ENCODE data around the gene DUSP2. TPM values are rescaled to one million over a fixed set of nuclear protein-coding genes. Genes with fewer than 3 reads are reported as not detected.

Gene DUSP2
- total and polyA plus RNA-seq, 9 of the 15 experiments (the other 6 are each of a cell fraction or from before 2014, with no cell fraction given) = 0.04 to 0.18 TPM; not detected in 7

DNA sequence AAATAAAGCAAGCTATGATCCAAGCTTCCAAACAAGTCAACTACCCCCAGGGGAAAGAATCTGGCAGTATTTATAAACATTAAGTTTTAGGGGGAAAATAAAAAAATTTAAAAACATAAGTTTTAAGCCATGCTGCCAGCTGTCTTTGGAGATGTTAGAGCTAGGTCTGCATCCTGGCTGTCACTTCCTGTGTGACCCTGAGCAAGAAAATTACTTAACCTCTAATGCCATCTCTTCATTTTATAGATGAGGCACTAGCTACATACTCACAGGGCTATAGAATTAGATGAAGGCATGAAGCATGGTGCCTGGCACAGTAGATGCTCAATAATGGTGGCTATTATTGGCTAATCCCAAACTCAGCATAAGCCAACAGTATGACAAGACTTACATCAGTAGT, 35.3 kb upstream of the DUSP2 start:
- H4K20me1 ChIP-seq (replicated peaks; ENCODE audit: control insufficient read depth, insufficient read depth, low read length) = no peaks in the 10 kb centered on the region; the same call in 1 of the 2 replicates
- H3K9ac ChIP-seq (ENCODE audit: insufficient read depth in 1 of 2, low read depth in 2 of 2, low read length in 2 of 2) = no peak overlapping the region
- in situ Hi-C loops (cut with MboI) = no loop called here
- H3K36me3 ChIP-seq (ENCODE audit: control insufficient read depth, insufficient read depth, low read length) = peaks cover 16% of the 10 kb centered on the region
- H3K4me1 ChIP-seq (replicated peaks in 1 of 2; ENCODE audit: control insufficient read depth in 2 of 2, insufficient read depth in 2 of 2, low read length in 2 of 2) = no peaks in the 10 kb centered on the region
- no peak overlapping the region for H3K4me3 ChIP-seq
- H2AFZ ChIP-seq (ENCODE audit: low read depth, low read length) = no peak overlapping the region
- BruUV-seq (replicated peaks) = no TSS peak
- H3K27ac ChIP-seq (ENCODE audit: extremely low read depth, low read depth, low read length) = no peak overlapping the region
- intact Hi-C loops (cut with micrococcal nuclease) = no loop called here
- H3K27me3 ChIP-seq (ENCODE audit: control insufficient read depth in 2 of 2, insufficient read depth in 2 of 2, low read length in 2 of 2) = peaks cover 3 to 4% of the 10 kb centered on the region in 2 experiments; a peak in 3 of 5 replicates
- no peaks in the 10 kb centered on the region for H3K9me1 ChIP-seq (ENCODE audit: control insufficient read depth, insufficient read depth, low read length)
- FAIRE-seq (no peak), ATAC-seq (no peak), DNase-seq (ENCODE audit: extremely low read depth in 1 of 4, low spot score in 3 of 4) (no peak)
- H3K9me3 ChIP-seq (replicated peaks; ENCODE audit: control insufficient read depth, insufficient read depth, low read depth, low read length) = no peaks in the 10 kb centered on the region
- no peak for TF ChIP-seq ILK (tag; IDR thresholded peaks at IDR 0.05; ENCODE audit: borderline replicate concordance, low read depth)
- TF ChIP-seq, protein P1, sequence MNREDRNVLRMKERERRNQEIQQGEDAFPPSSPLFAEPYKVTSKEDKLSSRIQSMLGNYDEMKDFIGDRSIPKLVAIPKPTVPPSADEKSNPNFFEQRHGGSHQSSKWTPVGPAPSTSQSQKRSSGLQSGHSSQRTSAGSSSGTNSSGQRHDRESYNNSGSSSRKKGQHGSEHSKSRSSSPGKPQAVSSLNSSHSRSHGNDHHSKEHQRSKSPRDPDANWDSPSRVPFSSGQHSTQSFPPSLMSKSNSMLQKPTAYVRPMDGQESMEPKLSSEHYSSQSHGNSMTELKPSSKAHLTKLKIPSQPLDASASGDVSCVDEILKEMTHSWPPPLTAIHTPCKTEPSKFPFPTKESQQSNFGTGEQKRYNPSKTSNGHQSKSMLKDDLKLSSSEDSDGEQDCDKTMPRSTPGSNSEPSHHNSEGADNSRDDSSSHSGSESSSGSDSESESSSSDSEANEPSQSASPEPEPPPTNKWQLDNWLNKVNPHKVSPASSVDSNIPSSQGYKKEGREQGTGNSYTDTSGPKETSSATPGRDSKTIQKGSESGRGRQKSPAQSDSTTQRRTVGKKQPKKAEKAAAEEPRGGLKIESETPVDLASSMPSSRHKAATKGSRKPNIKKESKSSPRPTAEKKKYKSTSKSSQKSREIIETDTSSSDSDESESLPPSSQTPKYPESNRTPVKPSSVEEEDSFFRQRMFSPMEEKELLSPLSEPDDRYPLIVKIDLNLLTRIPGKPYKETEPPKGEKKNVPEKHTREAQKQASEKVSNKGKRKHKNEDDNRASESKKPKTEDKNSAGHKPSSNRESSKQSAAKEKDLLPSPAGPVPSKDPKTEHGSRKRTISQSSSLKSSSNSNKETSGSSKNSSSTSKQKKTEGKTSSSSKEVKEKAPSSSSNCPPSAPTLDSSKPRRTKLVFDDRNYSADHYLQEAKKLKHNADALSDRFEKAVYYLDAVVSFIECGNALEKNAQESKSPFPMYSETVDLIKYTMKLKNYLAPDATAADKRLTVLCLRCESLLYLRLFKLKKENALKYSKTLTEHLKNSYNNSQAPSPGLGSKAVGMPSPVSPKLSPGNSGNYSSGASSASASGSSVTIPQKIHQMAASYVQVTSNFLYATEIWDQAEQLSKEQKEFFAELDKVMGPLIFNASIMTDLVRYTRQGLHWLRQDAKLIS (CRISPR knock-in tag; IDR thresholded peaks at IDR 0.05) = no peak
- no peak for TF ChIP-seq ZC3H11A (IDR thresholded peaks at IDR 0.05; ENCODE audit: low read depth, low read length)
- TF ChIP-seq TEAD2 (tag; IDR thresholded peaks at IDR 0.05) = no peak
- TF ChIP-seq ZNF253 (CRISPR knock-in tag; conservative IDR thresholded peaks at IDR 0.05) = no peak
- TF ChIP-seq, protein P2, sequence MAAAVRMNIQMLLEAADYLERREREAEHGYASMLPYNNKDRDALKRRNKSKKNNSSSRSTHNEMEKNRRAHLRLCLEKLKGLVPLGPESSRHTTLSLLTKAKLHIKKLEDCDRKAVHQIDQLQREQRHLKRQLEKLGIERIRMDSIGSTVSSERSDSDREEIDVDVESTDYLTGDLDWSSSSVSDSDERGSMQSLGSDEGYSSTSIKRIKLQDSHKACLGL (CRISPR knock-in tag; IDR thresholded peaks at IDR 0.05; ENCODE audit: borderline replicate concordance, poor library complexity, severe bottlenecking) = no peak
- TF ChIP-seq MAFF (IDR thresholded peaks at IDR 0.05; ENCODE audit: low read length) = no peak
- TF ChIP-seq FOXJ3 (CRISPR knock-in tag; IDR thresholded peaks at IDR 0.05) = no peak
- no peak for TF ChIP-seq SMAD2 (IDR thresholded peaks at IDR 0.05; ENCODE audit: low read depth, low read length)
- TF ChIP-seq KLF16 (IDR thresholded peaks at IDR 0.05) = no peak
- no peak for TF ChIP-seq COPS2 (conservative IDR thresholded peaks at IDR 0.05)
- TF ChIP-seq, protein P3, sequence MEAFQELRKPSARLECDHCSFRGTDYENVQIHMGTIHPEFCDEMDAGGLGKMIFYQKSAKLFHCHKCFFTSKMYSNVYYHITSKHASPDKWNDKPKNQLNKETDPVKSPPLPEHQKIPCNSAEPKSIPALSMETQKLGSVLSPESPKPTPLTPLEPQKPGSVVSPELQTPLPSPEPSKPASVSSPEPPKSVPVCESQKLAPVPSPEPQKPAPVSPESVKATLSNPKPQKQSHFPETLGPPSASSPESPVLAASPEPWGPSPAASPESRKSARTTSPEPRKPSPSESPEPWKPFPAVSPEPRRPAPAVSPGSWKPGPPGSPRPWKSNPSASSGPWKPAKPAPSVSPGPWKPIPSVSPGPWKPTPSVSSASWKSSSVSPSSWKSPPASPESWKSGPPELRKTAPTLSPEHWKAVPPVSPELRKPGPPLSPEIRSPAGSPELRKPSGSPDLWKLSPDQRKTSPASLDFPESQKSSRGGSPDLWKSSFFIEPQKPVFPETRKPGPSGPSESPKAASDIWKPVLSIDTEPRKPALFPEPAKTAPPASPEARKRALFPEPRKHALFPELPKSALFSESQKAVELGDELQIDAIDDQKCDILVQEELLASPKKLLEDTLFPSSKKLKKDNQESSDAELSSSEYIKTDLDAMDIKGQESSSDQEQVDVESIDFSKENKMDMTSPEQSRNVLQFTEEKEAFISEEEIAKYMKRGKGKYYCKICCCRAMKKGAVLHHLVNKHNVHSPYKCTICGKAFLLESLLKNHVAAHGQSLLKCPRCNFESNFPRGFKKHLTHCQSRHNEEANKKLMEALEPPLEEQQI (IDR thresholded peaks at IDR 0.05) = no peak
- no peak for TF ChIP-seq CHD2 (IDR thresholded peaks at IDR 0.05; ENCODE audit: low read depth, low read length)
- no peak for TF ChIP-seq DPF2 (IDR thresholded peaks at IDR 0.05)
- ChIA-PET CTCF (ENCODE audit: low intra/inter-chr PET ratio) (no interaction called here), POLR2A (interaction anchor here (1.0 to 1.4 kb wide), 2 partner anchors 20 to 22 kb away, joined by 3 to 4 read pairs; no protein-coding TSS in a partner anchor)
- no peaks in the 10 kb centered on the region for H3K79me2 ChIP-seq (ENCODE audit: control insufficient read depth, insufficient read depth, low read length)
- H3K4me2 ChIP-seq (ENCODE audit: insufficient read depth, low read length) = no peak overlapping the region

All from K562 (cell line).